Hematopoietic multipotent progenitor cell (in vitro differentiated cells): Measurements from ENCODE around the gene LYRM1. TPM values are rescaled to one million over a fixed set of nuclear protein-coding genes. Genes with fewer than 3 reads are reported as not detected.
"Not testable (repeated sequence)": the region's sequence is repeated elsewhere in the genome, so short reads cannot be mapped to it uniquely, and the experiment has no call there.

Source experiments
- DNase-seq, 3 donors: peaks; one replicate each; pipeline ENCODE4 v3.0.0-alpha.2; 2011 to 2015; ENCODE audit warnings: low read depth in 2 of 3, low spot score in 2 of 3
- total RNA-seq: library from RNA; depleted of rRNA; stranded (reverse); fragments of >200 nt; gene quantifications from one replicate; pipeline ENCODE4 v1.2.3, GENCODE V29; 2012

LYRM1 gene
- total RNA-seq, 1 donor: 30.4 TPM

GRCh38 chr16:20968765-20969164 lies 68.2 kb downstream of the LYRM1 start:
- DNase-seq: no peak

GRCh38 chr16:20969386-20969785 lies 68.8 kb downstream of the LYRM1 start:
- no peak for DNase-seq

- DNase-seq: no peak
Observed at GRCh38 chr16:20971401-20971800, 70.8 kb downstream of the LYRM1 start.

- not testable (repeated sequence) for DNase-seq
Observed at GRCh38 chr16:20973201-20973600, 72.6 kb downstream of the LYRM1 start.

Other genes starting within 250 kb of the LYRM1 start
- 0.27 TPM for gene ACSM1, start 203.1 kb upstream of the LYRM1 start, total RNA-seq
- gene THUMPD1, start 159.0 kb upstream of the LYRM1 start, total RNA-seq: 193 TPM
- 67.1 TPM for gene ACSM3, start 136.8 kb upstream of the LYRM1 start, total RNA-seq
- 9.7 TPM for gene ERI2, start 94.3 kb upstream of the LYRM1 start, total RNA-seq
- gene REXO5, start 94.2 kb upstream of the LYRM1 start, total RNA-seq: 33.4 TPM
- 4.6 TPM for gene DCUN1D3, start 413 bp upstream of the LYRM1 start, total RNA-seq